ENCODE results near the gene DNASE1L3. TPM values are rescaled to one million over a fixed set of nuclear protein-coding genes. Genes with fewer than 3 reads are reported as not detected.
A peak's percentile ranks its signal among the peaks of the same experiment; 100 is the strongest.

DNASE1L3 gene
- total and polyA plus RNA-seq, 2 donors (not counting 3 experiments of a cell fraction or from before 2014, with no cell fraction given), result 0.95 to 1.3 TPM

- Histone ChIP-seq H3K36me3 (ENCODE audit: control insufficient read depth in 2 of 2, extremely low read depth in 1 of 2, insufficient read depth in 2 of 2, low read length in 2 of 2) (no peaks in the 10 kb centered on the region), H3K4me2 (ENCODE audit: insufficient read depth, low read length) (peak overlapping the region; percentile 72), H4K20me1 (replicated peaks; ENCODE audit: control insufficient read depth, extremely low read depth, insufficient read depth, low read length) (no peaks in the 10 kb centered on the region), H3K27me3 (ENCODE audit: control insufficient read depth in 2 of 2, insufficient read depth in 2 of 2, low read length in 2 of 2) (peaks cover 3 to 4% of the 10 kb centered on the region in 2 experiments), H3K4me3 (replicated peaks in 1 of 3; ENCODE audit: insufficient read depth in 1 of 3, low read depth in 1 of 3, low read length in 3 of 3) (peak overlapping the region; percentile 65 to 73 (median 71)), H3K27ac (ENCODE audit: insufficient read depth, low read depth, low read length) (no peak overlapping the region), H3K9me3 (replicated peaks; ENCODE audit: control insufficient read depth, insufficient read depth, low read length) (no peaks in the 10 kb centered on the region), H3K9ac (replicated peaks; ENCODE audit: extremely low read depth, insufficient read depth, low read length) (peak overlapping the region; percentile 46), H2AFZ (ENCODE audit: low read depth, low read length) (peak overlapping the region; percentile 95), H3K79me2 (ENCODE audit: control insufficient read depth, insufficient read depth, low read length) (no peaks in the 10 kb centered on the region), H3K4me1 (ENCODE audit: control insufficient read depth, extremely low read depth, insufficient read depth, low read length) (peaks cover 6% of the 10 kb centered on the region), H3K9me1 (replicated peaks; ENCODE audit: control insufficient read depth, extremely low read depth, insufficient read depth, low read length) (no peaks in the 10 kb centered on the region)
- FAIRE-seq (no peak), DNase-seq (ENCODE audit: low read depth, low spot score) (peak; percentile 18)
- intact Hi-C loops (cut with micrococcal nuclease), result loop anchor here (1.0 to 2.0 kb wide), 3 partner anchors 35 to 69 kb away; partner anchors contain the start of genes HTD2 and RPP14
- dilution Hi-C loops (cut with MboI; ENCODE audit: extremely low pct_ligation_motif_present, low sequenced_read_pairs), result no loop called here
- POLR2A ChIA-PET, result no interaction called here
- no TSS peak for BruUV-seq (replicated peaks)
- TF ChIP-seq GATA2 (IDR thresholded peaks at IDR 0.05; ENCODE audit: insufficient read depth, insufficient read length, low read depth, low read length) (peak; percentile 19), POLR2A (IDR thresholded peaks at IDR 0.05; ENCODE audit: low read depth, low read length) (no peak)
- CTCF ChIA-PET, result interaction anchor here (0.7 to 4.3 kb wide), 10 partner anchors 20 to 68 kb away, joined by 3 to 19 read pairs (median 6); partner anchors contain the start of genes HTD2 and RPP14
Measured at GRCh38 chr3:58237941-58238681, 27.3 kb upstream of the DNASE1L3 start.

- Histone ChIP-seq H3K27ac (ENCODE audit: insufficient read depth, low read depth, low read length) (peak within 1 kb of the TSS; percentile 25), H3K4me3 (replicated peaks in 1 of 3; ENCODE audit: insufficient read depth in 1 of 3, low read depth in 1 of 3, low read length in 3 of 3) (peak within 1 kb of the TSS; percentile 65 to 73 (median 71)), H3K79me2 (ENCODE audit: control insufficient read depth, insufficient read depth, low read length) (no peaks in the 10 kb centered on the region), H3K9me3 (replicated peaks; ENCODE audit: control insufficient read depth, insufficient read depth, low read length) (no peaks in the 10 kb centered on the region), H3K36me3 (ENCODE audit: control insufficient read depth in 2 of 2, extremely low read depth in 1 of 2, insufficient read depth in 2 of 2, low read length in 2 of 2) (no peaks in the 10 kb centered on the region), H4K20me1 (replicated peaks; ENCODE audit: control insufficient read depth, extremely low read depth, insufficient read depth, low read length) (no peaks in the 10 kb centered on the region), H3K9ac (replicated peaks; ENCODE audit: extremely low read depth, insufficient read depth, low read length) (peak within 1 kb of the TSS; percentile 49), H3K4me2 (ENCODE audit: insufficient read depth, low read length) (peak within 1 kb of the TSS; percentile 81), H2AFZ (ENCODE audit: low read depth, low read length) (peak within 1 kb of the TSS; percentile 98), H3K27me3 (ENCODE audit: control insufficient read depth in 2 of 2, insufficient read depth in 2 of 2, low read length in 2 of 2) (peaks cover 4 to 6% of the 10 kb centered on the region in 2 experiments), H3K9me1 (replicated peaks; ENCODE audit: control insufficient read depth, extremely low read depth, insufficient read depth, low read length) (no peaks in the 10 kb centered on the region), H3K4me1 (ENCODE audit: control insufficient read depth, extremely low read depth, insufficient read depth, low read length) (peaks cover 6% of the 10 kb centered on the region)
- peak; percentile 59 for FAIRE-seq
- DNase-seq (ENCODE audit: low read depth, low spot score), result peak; percentile 66
- POLR2A ChIA-PET, result no interaction called here
- intact Hi-C loops (cut with micrococcal nuclease) (loop anchor here (1.0 to 2.0 kb wide), 3 partner anchors 35 to 69 kb away; partner anchors contain the start of genes HTD2 and RPP14), dilution Hi-C loops (cut with MboI; ENCODE audit: extremely low pct_ligation_motif_present, low sequenced_read_pairs) (no loop called here)
- no TSS peak for BruUV-seq (replicated peaks)
- TF ChIP-seq FOS (IDR thresholded peaks at IDR 0.05; ENCODE audit: borderline replicate concordance, insufficient read depth, low read length), result no peak
- TF ChIP-seq, protein P1, sequence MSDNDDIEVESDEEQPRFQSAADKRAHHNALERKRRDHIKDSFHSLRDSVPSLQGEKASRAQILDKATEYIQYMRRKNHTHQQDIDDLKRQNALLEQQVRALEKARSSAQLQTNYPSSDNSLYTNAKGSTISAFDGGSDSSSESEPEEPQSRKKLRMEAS (IDR thresholded peaks at IDR 0.05; ENCODE audit: insufficient read depth, insufficient read length), result no peak
- no peak for TF ChIP-seq JUN (IDR thresholded peaks at IDR 0.05; ENCODE audit: borderline replicate concordance, insufficient read depth, insufficient read length, low read depth)
- TF ChIP-seq CTCF (IDR thresholded peaks at IDR 0.05; ENCODE audit: extremely low read depth in 1 of 2, insufficient read depth in 1 of 2, low read depth in 1 of 2, low read length in 2 of 2), result peak in 1 of 2 donors; percentile 17
- TF ChIP-seq GATA2 (IDR thresholded peaks at IDR 0.05; ENCODE audit: insufficient read depth, insufficient read length, low read depth, low read length), result no peak
- TF ChIP-seq EZH2 (IDR thresholded peaks at IDR 0.05; ENCODE audit: borderline replicate concordance, low read depth, low read length, severe bottlenecking), result no peak
- peak; percentile 41 for TF ChIP-seq POLR2A (IDR thresholded peaks at IDR 0.05; ENCODE audit: low read depth, low read length)
- TF ChIP-seq POLR2AphosphoS5 (IDR thresholded peaks at IDR 0.05; ENCODE audit: insufficient read depth, low read depth, low read length), result peak; percentile 18
- TF ChIP-seq MYC (IDR thresholded peaks at IDR 0.05; ENCODE audit: low read depth, low read length), result no peak
- CTCF ChIA-PET, result interaction anchor here (0.7 to 4.3 kb wide), 9 partner anchors 19 to 68 kb away, joined by 3 to 19 read pairs (median 5); partner anchors contain the start of genes HTD2 and RPP14
Measured at GRCh38 chr3:58237238-58237940, 26.6 kb upstream of the DNASE1L3 start, which contains the start of gene ABHD6. TSS of gene ABHD6 (plus strand) at chr3:58237792. CDS start at chr3:58256587, 18,795 bp downstream.

All from endothelial cell of umbilical vein (primary cell).